Measurements from ENCODE around the gene BLCAP.

The BLCAP gene

GRCh38 chr20:37530696-37531095, 3.0 kb upstream of the BLCAP start:
- no peak overlapping the region for H3K4me3 ChIP-seq (ENCODE audit: low read depth, low read length)

- H3K4me3 ChIP-seq (ENCODE audit: low read depth, low read length): no peak overlapping the region
These were observed 2.4 kb upstream of the BLCAP start for GRCh38 chr20:37529968-37530600.

GRCh38 chr20:37529214-37529967, 1.7 kb upstream of the BLCAP start:
- H3K4me3 ChIP-seq (ENCODE audit: low read depth, low read length): no peak overlapping the region

- peak overlapping the region; percentile 95 for H3K4me3 ChIP-seq (ENCODE audit: low read depth, low read length)
These were observed 954 bp upstream of the BLCAP start for GRCh38 chr20:37528446-37529213.

GRCh38 chr20:37526839-37527637, 638 bp downstream of the BLCAP start:
- peak overlapping the region; percentile 95 for H3K4me3 ChIP-seq (ENCODE audit: low read depth, low read length)

- peak overlapping the region; percentile 95 for H3K4me3 ChIP-seq (ENCODE audit: low read depth, low read length)
These were observed 1.3 kb downstream of the BLCAP start for GRCh38 chr20:37526238-37526838.

GRCh38 chr20:37525810-37526209, 1.9 kb downstream of the BLCAP start:
- H3K4me3 ChIP-seq (ENCODE audit: low read depth, low read length): no peak overlapping the region

- no peak overlapping the region for H3K4me3 ChIP-seq (ENCODE audit: low read depth, low read length)
These were observed 2.6 kb downstream of the BLCAP start for GRCh38 chr20:37524859-37525708.

- H3K4me3 ChIP-seq (ENCODE audit: low read depth, low read length): no peak overlapping the region
These were observed 3.6 kb downstream of the BLCAP start for GRCh38 chr20:37523911-37524700.

- H3K4me3 ChIP-seq (ENCODE audit: low read depth, low read length): no peak overlapping the region
These were observed 4.7 kb downstream of the BLCAP start for GRCh38 chr20:37523012-37523391.

- no peak overlapping the region for H3K4me3 ChIP-seq (ENCODE audit: low read depth, low read length)
These were observed 5.2 kb downstream of the BLCAP start for GRCh38 chr20:37522260-37523011.

- H3K4me3 ChIP-seq (ENCODE audit: low read depth, low read length): peak within 1 kb of the TSS; percentile 63
These were observed 6.5 kb downstream of the BLCAP start, which contains the start of gene NNAT for GRCh38 chr20:37521061-37521771. NNAT (plus strand) TSS chr20:37521250; CDS start chr20:37521332, 82 bp downstream.

- H3K4me3 ChIP-seq (ENCODE audit: low read depth, low read length): no peak overlapping the region
These were observed 7.2 kb downstream of the BLCAP start for GRCh38 chr20:37520419-37520955.

- H3K4me3 ChIP-seq (ENCODE audit: low read depth, low read length): no peak overlapping the region
These were observed 7.9 kb downstream of the BLCAP start for GRCh38 chr20:37519508-37520418.

GRCh38 chr20:37518606-37519507, 8.8 kb downstream of the BLCAP start:
- no peak overlapping the region for H3K4me3 ChIP-seq (ENCODE audit: low read depth, low read length)

Measured in iPS-11a (cell line).